K562 (cell line): Measurements from ENCODE around the gene SMIM15. TPM values are rescaled to one million over a fixed set of nuclear protein-coding genes. Genes with fewer than 3 reads are reported as not detected.

Experiments
- ARHGAP35 ChIP-seq: fragments of 450-650 bp; IDR thresholded peaks from 2 replicates; pipeline ENCODE4 v1.6.1; 2018; ENCODE audit not compliant: partially characterized antibody
- BCOR ChIP-seq: fragments of 450-650 bp; IDR thresholded peaks from 2 replicates; pipeline ENCODE4 v1.6.1; 2016
- CREM ChIP-seq: IDR thresholded peaks from 2 replicates; pipeline ENCODE4 v1.6.1; 2014; ENCODE audit warnings: antibody characterized with exemption, low read depth
- ELF2 ChIP-seq: fragments of 250-450 bp; sonication (Bioruptor Pico); IDR thresholded peaks from 2 replicates; pipeline ENCODE4 v1.5.0; 2021; ENCODE audit warnings: mild to moderate bottlenecking
- EP400 ChIP-seq: fragments of 450-650 bp; IDR thresholded peaks from 2 replicates; pipeline ENCODE4 v1.6.1; 2017; ENCODE audit warnings: antibody characterized with exemption, mild to moderate bottlenecking, moderate library complexity
- FOXA1 ChIP-seq: fragments of 450-650 bp; IDR thresholded peaks from 2 replicates; pipeline ENCODE4 v1.6.1; 2016; ENCODE audit warnings: mild to moderate bottlenecking, borderline replicate concordance
- GABPA ChIP-seq: fragments of 200-800 bp; sonication (Bioruptor generic); conservative IDR thresholded peaks from 2 replicates; pipeline ENCODE4 v1.6.1; 2016; ENCODE audit warnings: low read depth, missing genetic modification characterization, missing compliant biosample characterization
- GATAD2A ChIP-seq: fragments of 450-650 bp; IDR thresholded peaks from 2 replicates; pipeline ENCODE4 v1.6.1; 2017
- KAT2B ChIP-seq: IDR thresholded peaks from one replicate; pipeline ENCODE4 v1.6.1; 2012; ENCODE audit warnings: low read depth, mild to moderate bottlenecking, control low read depth, inconsistent platforms, low read length, moderate library complexity
- PRMT5 ChIP-seq: sonication (generic); formaldehyde crosslinking; IDR thresholded peaks from 2 replicates; pipeline ENCODE4 v1.5.0; 2020; ENCODE audit warnings: missing genetic modification reagents
- RCOR1 ChIP-seq, 2 experiments: IDR thresholded peaks; 2 replicates each; pipeline ENCODE4 v1.6.1; 2012; ENCODE audit warnings: low read depth in 2 of 2, low read length in 2 of 2, borderline replicate concordance in 1 of 2, improper control_type of control experiment in 1 of 2
- SOX6 ChIP-seq: fragments of 450-650 bp; IDR thresholded peaks from 2 replicates; pipeline ENCODE4 v1.6.1; 2014; ENCODE audit warnings: mild to moderate bottlenecking
- ZNF23 ChIP-seq: fragments of 250-450 bp; sonication (Bioruptor Pico); IDR thresholded peaks from 2 replicates; pipeline ENCODE4 v1.4.0; 2020; ENCODE audit warnings: mild to moderate bottlenecking
- ZNF780A ChIP-seq: fragments of 250-450 bp; sonication (Bioruptor Pico); IDR thresholded peaks from 2 replicates; pipeline ENCODE4 v1.5.0; 2021; ENCODE audit warnings: mild to moderate bottlenecking
- ZNF830 ChIP-seq: fragments of 250-450 bp; sonication (Bioruptor Pico); IDR thresholded peaks from 2 replicates; pipeline ENCODE4 v1.5.0; 2021; ENCODE audit warnings: mild to moderate bottlenecking
- ZSCAN29 ChIP-seq: fragments of 450-650 bp; IDR thresholded peaks from 2 replicates; pipeline ENCODE4 v1.6.1; 2017
- polyA plus RNA-seq, 8 experiments: library from polyadenylated mRNA; depleted of rRNA in 4 of 8; stranded (reverse) in 5 of 8; unstranded in 3 of 8; fragments of >200 nt; fragmentation: Nextera tagmentation in 2 of 8; fragmentation: Illumina TruSeq in 1 of 8; extraction: Ambion mirVana in 2 of 8; extraction: Trizol in 1 of 8; gene quantifications; 2 replicates each; pipeline versions ENCODE4 v1.2.1 to v1.2.3, GENCODE V29; 2011 to 2014; ENCODE audit warnings: inconsistent platforms in 1 of 8, missing spikeins in 1 of 8
- total RNA-seq, 7 experiments: library from RNA; depleted of rRNA in 6 of 7; stranded (reverse); fragments of >200 nt in 6 of 7; fragmentation: Illumina TruSeq in 2 of 7; extraction: Trizol in 2 of 7; gene quantifications; 2 replicates each; pipeline versions ENCODE4 v1.2.1 to v1.2.3, GENCODE V29; 2011 to 2021; ENCODE audit warnings: low replicate concordance in 1 of 7
- TF ChIP-seq, protein P1 (sequence below): fragments of 250-450 bp; sonication (Bioruptor Pico); IDR thresholded peaks from 2 replicates; pipeline ENCODE4 v1.4.0; 2020; ENCODE audit warnings: borderline replicate concordance
- TF ChIP-seq, protein P2 (sequence below): fragments of 200-800 bp; sonication (Bioruptor generic); IDR thresholded peaks from 2 replicates; pipeline ENCODE4 v1.6.1; 2017; ENCODE audit warnings: missing genetic modification characterization, missing compliant biosample characterization
- TF ChIP-seq, protein P3 (sequence below): fragments of 450-650 bp; IDR thresholded peaks from 2 replicates; pipeline ENCODE4 v1.7.1; 2018; ENCODE audit warnings: mild to moderate bottlenecking, low read depth; ENCODE audit not compliant: partially characterized antibody
- TF ChIP-seq, protein P4 (sequence below): fragments of 450-650 bp; IDR thresholded peaks from 2 replicates; pipeline ENCODE4 v1.6.1; 2016; ENCODE audit warnings: missing biosample characterization, missing genetic modification characterization

Gene SMIM15
- total and polyA plus RNA-seq, 9 of the 15 experiments (the other 6 are each of a cell fraction or from before 2014, with no cell fraction given) = 16.6 to 124 (median 82.0) TPM

DNA sequence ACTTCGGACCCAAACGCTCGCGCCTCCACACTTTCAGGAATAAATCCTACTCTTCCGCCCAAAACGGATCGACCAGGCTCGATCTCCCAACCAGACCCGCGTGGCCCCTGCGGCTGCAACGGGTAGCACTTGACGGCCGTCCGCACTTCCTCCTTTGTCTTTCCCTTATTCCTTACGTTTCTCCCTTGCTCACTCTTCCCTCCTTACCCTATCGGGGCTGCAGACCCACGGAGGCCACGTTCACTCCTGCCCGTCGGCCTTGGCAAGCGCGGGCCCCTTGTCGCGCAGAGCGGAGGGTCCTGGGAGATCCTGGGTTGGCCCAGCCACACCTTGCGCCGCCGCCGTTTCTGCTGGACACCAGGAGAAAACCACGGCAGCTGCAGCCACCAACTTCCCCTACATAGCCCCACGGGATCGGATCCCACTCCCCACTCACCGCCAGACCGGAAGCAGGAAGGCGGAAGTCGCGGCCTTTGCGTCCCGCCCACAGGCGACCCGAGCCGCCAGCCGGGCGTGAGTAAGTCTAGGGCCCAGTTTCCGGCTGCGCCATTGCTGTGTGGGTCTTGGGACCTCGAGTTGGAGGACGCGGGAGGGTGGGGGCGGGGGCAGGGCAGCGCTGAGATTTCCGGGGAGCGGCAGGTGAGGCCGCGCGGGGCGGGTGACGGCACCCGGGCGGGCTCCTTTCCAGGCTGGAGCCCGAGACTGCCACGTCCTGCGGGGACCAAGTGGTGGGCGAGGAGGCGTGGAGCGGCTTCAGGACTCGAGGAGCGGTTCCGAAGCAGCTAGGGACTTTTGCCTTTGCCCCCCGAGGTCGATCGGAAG, at the start of gene SMIM15 (continued):
- TF ChIP-seq, protein P1, sequence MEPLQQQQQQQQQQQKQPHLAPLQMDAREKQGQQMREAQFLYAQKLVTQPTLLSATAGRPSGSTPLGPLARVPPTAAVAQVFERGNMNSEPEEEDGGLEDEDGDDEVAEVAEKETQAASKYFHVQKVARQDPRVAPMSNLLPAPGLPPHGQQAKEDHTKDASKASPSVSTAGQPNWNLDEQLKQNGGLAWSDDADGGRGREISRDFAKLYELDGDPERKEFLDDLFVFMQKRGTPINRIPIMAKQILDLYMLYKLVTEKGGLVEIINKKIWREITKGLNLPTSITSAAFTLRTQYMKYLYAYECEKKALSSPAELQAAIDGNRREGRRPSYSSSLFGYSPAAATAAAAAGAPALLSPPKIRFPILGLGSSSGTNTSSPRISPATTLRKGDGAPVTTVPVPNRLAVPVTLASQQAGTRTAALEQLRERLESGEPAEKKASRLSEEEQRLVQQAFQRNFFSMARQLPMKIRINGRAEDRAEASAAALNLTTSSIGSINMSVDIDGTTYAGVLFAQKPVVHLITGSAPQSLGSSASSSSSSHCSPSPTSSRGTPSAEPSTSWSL (CRISPR knock-in tag) = no peak
- no peak for TF ChIP-seq ZNF780A
- 0 out of 2 replicates have a peak, but pooled peaks have one; percentile 71 for TF ChIP-seq ZNF830 (CRISPR knock-in tag)
- TF ChIP-seq ZSCAN29 = peak; percentile 80
- TF ChIP-seq, protein P2, sequence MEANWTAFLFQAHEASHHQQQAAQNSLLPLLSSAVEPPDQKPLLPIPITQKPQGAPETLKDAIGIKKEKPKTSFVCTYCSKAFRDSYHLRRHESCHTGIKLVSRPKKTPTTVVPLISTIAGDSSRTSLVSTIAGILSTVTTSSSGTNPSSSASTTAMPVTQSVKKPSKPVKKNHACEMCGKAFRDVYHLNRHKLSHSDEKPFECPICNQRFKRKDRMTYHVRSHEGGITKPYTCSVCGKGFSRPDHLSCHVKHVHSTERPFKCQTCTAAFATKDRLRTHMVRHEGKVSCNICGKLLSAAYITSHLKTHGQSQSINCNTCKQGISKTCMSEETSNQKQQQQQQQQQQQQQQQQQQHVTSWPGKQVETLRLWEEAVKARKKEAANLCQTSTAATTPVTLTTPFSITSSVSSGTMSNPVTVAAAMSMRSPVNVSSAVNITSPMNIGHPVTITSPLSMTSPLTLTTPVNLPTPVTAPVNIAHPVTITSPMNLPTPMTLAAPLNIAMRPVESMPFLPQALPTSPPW (CRISPR knock-in tag) = peak; percentile 81
- TF ChIP-seq, protein P3, sequence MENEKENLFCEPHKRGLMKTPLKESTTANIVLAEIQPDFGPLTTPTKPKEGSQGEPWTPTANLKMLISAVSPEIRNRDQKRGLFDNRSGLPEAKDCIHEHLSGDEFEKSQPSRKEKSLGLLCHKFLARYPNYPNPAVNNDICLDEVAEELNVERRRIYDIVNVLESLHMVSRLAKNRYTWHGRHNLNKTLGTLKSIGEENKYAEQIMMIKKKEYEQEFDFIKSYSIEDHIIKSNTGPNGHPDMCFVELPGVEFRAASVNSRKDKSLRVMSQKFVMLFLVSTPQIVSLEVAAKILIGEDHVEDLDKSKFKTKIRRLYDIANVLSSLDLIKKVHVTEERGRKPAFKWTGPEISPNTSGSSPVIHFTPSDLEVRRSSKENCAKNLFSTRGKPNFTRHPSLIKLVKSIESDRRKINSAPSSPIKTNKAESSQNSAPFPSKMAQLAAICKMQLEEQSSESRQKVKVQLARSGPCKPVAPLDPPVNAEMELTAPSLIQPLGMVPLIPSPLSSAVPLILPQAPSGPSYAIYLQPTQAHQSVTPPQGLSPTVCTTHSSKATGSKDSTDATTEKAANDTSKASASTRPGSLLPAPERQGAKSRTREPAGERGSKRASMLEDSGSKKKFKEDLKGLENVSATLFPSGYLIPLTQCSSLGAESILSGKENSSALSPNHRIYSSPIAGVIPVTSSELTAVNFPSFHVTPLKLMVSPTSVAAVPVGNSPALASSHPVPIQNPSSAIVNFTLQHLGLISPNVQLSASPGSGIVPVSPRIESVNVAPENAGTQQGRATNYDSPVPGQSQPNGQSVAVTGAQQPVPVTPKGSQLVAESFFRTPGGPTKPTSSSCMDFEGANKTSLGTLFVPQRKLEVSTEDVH = peak; percentile 86
- TF ChIP-seq BCOR = peak; percentile 63
- TF ChIP-seq, protein P4, sequence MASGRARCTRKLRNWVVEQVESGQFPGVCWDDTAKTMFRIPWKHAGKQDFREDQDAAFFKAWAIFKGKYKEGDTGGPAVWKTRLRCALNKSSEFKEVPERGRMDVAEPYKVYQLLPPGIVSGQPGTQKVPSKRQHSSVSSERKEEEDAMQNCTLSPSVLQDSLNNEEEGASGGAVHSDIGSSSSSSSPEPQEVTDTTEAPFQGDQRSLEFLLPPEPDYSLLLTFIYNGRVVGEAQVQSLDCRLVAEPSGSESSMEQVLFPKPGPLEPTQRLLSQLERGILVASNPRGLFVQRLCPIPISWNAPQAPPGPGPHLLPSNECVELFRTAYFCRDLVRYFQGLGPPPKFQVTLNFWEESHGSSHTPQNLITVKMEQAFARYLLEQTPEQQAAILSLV = no peak
- no peak for TF ChIP-seq FOXA1
- no peak for TF ChIP-seq ARHGAP35
- TF ChIP-seq ELF2 (CRISPR knock-in tag) = peak; percentile 87
- no peak for TF ChIP-seq PRMT5
- peak; percentile 98 for TF ChIP-seq GABPA (tag)
- TF ChIP-seq CREM = peak; percentile 47
- TF ChIP-seq SOX6 = 0 out of 2 replicates have a peak, but pooled peaks have one; percentile 34
- TF ChIP-seq RCOR1 (IDR thresholded peaks at IDR 0.05; ENCODE audit: borderline replicate concordance in 1 of 2, low read depth in 2 of 2, low read length in 2 of 2) = peak in 1 of 2 experiments; percentile 52; a peak in 1 of 4 replicates
- no peak for TF ChIP-seq ZNF23 (CRISPR knock-in tag)
- TF ChIP-seq GATAD2A = no peak
- TF ChIP-seq KAT2B = no peak
- peak; percentile 92 for TF ChIP-seq EP400
